Pancreas (tissue), 10 donors: ENCODE data around the gene SLC48A1. TPM values are rescaled to one million over a fixed set of nuclear protein-coding genes. Genes with fewer than 3 reads are reported as not detected.
A peak's percentile ranks its signal among the peaks of the same experiment; 100 is the strongest.

Source experiments
- ATAC-seq, 4 donors: fragments of 200-7000 bp; cut with Tn5 transposase; one replicate each; pipeline versions ENCODE4 v1.8.0 to v1.9.1; 2020; ENCODE audit warnings: mild to moderate bottlenecking in 4 of 4, moderate library complexity in 4 of 4
- DNase-seq, 6 donors: peaks; one replicate each; pipeline ENCODE4 v3.0.0-alpha.2; 2020
- FAIRE-seq: peaks from 2 replicates; lab custom pipeline; 2012; peaks lifted over from hg19 to GRCh38; lab: Jason Lieb, UNC
- H3K27ac ChIP-seq, 4 donors: fragments of 200-600 bp; sonication (generic); 1 replicate in 3 of 4; 2 replicates in 1 of 4; pipeline versions ENCODE4 v1.5.0 to v1.8.0; 2020
- H3K27me3 ChIP-seq, 4 donors: fragments of 200-600 bp; one replicate each; pipeline ENCODE4 v1.8.0; 2021
- H3K36me3 ChIP-seq, 3 donors: fragments of 200-600 bp; sonication (generic) in 1 of 3; one replicate each; pipeline versions ENCODE4 v1.5.0 to v1.8.0; 2020 to 2021
- H3K4me1 ChIP-seq, 3 donors: fragments of 200-600 bp; one replicate each; pipeline ENCODE4 v1.8.0; 2021
- H3K4me3 ChIP-seq, 4 donors: fragments of 200-600 bp; sonication (generic) in 2 of 4; one replicate each; pipeline versions ENCODE4 v1.5.0 to v1.8.0; 2020 to 2021
- H3K9me3 ChIP-seq, 4 donors: fragments of 200-600 bp; one replicate each; pipeline ENCODE4 v1.8.0; 2021
- WGBS, 2 donors: extraction: QIAGEN DNeasy Blood & Tissue Kit; methylation state at CpG; one replicate each; pipeline ENCODE4 v1.1.7; 2013; 5-methylcytosine and 5-hydroxymethylcytosine counted together
- intact Hi-C, 3 donors: fragments of 100-400 bp; cut with DNase I; formaldehyde crosslinking; loops; one replicate each; pipeline versions ENCODE4 v1.11.1 to v1.14.2; 2022
- polyA plus RNA-seq, 2 donors: library from polyadenylated mRNA; stranded (reverse); fragments of 200-250 nt; gene quantifications; one replicate each; pipeline ENCODE4 v1.2.3, GENCODE V29; 2013
- total RNA-seq, 6 donors: library from RNA; stranded (reverse); fragmentation: NEBNext Ultra II Directional in 4 of 6; extraction: Animal tissue kit (Norgen Biotek cat#: 25700) in 4 of 6; gene quantifications; one replicate each; pipeline versions ENCODE4 v1.2.1 to v1.2.4, GENCODE V29; 2021 to 2023
- TF ChIP-seq, protein P1 (sequence below), 4 donors: fragments of 200-600 bp; sonication (generic) in 3 of 4; IDR thresholded peaks; one replicate each; pipeline versions ENCODE4 v1.5.0 to v1.8.0; 2021; ENCODE audit warnings: antibody characterized with exemption in 4 of 4
- donor health status: healthy with polysubstance abuse.
- donor health status: DM: no; HTN: no; CAD: no; lungs with moderate emphysema.
- donor health status: DM: no; HTN: no; CAD: no.
- donor health status: control.
- donor health status: control.
- donor health status: Bipolar disorder and iron deficiency.
- donor health status: DM: yes; HTN: yes; CAD: no.
- donor health status: DM: no; HTN: no; CAD: no.
- donor health status: DM: no; HTN: no; CAD: no.
- donor health status: DM: yes; HTN: yes; CAD: no.

SLC48A1 gene
- total and polyA plus RNA-seq, 8 donors: 12.2 to 17.2 (median 13.8) TPM

DNA sequence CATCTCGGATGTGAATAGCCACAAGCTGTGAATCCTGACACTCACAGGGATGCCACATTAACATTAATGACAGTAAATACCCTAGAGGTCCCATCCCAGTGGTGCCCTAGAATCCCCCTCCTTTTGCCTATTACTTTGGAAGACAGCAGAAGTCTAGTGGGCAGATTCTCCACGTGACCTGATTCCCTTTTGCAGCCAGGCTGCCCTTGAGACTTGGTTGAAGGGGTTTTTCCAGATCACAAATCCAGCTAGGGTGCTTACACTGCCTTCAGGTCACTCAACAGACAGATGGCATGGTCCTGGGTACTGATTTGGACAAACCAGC, 38.0 kb downstream of the SLC48A1 start:
- intact Hi-C loops: no loop called here
- FAIRE-seq (no peak), ATAC-seq (no peak), DNase-seq (no peak)
- peak overlapping the region in 2 of 4 donors; percentile 86 for H3K27ac ChIP-seq
- no peaks in the 10 kb centered on the region for H3K9me3 ChIP-seq
- no peaks in the 10 kb centered on the region for H3K27me3 ChIP-seq
- H3K4me3 ChIP-seq: no peak overlapping the region
- 78 to 80% methylated on average over 2 of the region's 2 CpGs for WGBS, 2 donors
- peaks cover 0 to 30% (median 10%) of the 10 kb centered on the region in 3 donors for H3K4me1 ChIP-seq
- TF ChIP-seq, protein P1, sequence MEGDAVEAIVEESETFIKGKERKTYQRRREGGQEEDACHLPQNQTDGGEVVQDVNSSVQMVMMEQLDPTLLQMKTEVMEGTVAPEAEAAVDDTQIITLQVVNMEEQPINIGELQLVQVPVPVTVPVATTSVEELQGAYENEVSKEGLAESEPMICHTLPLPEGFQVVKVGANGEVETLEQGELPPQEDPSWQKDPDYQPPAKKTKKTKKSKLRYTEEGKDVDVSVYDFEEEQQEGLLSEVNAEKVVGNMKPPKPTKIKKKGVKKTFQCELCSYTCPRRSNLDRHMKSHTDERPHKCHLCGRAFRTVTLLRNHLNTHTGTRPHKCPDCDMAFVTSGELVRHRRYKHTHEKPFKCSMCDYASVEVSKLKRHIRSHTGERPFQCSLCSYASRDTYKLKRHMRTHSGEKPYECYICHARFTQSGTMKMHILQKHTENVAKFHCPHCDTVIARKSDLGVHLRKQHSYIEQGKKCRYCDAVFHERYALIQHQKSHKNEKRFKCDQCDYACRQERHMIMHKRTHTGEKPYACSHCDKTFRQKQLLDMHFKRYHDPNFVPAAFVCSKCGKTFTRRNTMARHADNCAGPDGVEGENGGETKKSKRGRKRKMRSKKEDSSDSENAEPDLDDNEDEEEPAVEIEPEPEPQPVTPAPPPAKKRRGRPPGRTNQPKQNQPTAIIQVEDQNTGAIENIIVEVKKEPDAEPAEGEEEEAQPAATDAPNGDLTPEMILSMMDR (IDR thresholded peaks at IDR 0.05): no peak
- H3K36me3 ChIP-seq: no peaks in the 10 kb centered on the region

DNA sequence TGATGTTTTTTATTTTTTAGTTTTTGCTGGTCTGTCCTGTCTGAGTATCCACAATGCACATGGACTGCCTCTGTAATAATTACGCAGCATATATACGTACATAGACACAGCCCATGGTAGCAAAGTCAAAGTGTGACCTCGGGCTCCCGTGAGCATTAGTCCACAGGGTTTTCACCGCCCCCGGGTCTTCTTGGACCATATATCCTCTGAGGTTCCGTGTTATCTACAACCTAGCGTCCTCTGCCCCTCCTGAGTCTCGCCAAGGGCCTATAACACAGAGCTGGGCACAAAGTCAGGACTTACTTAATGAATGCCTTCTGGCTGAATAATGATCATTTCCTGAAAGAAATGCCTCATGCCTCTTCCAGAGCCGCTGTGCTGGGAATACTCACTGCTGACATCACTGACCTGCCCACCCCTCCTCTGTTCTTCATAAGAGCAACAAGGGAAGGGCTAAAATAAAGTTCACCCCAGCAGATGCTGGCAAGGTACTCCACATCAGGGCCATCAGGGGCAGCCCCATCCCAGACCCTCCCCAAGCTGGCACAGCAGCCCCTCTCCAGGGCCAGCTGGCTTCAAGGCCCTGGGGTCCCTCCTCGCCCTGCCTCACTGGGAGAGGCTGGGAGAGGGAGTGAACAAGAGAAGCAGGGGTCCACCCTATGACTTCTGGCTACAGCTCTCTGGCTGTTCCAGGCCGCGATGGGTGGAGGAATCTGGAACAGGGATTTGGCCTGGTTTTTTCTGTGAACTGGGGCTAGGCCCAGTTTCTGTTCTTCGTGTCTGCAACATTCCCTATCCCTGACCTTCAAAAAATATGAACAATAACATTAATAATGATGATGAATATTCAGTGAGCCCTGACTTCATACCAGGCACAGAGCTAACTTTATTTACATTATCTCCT, 38.8 kb downstream of the SLC48A1 start:
- DNase-seq: peak in 1 of 6 donors; percentile 22
- TF ChIP-seq, protein P1 (IDR thresholded peaks at IDR 0.05): no peak
- Histone ChIP-seq H3K9me3 (no peaks in the 10 kb centered on the region), H3K4me1 (peaks cover 0 to 30% (median 10%) of the 10 kb centered on the region in 3 donors), H3K27ac (peak overlapping the region; percentile 67 to 86 (median 80)), H3K4me3 (peak overlapping the region in 1 of 4 donors; percentile 40), H3K36me3 (no peaks in the 10 kb centered on the region), H3K27me3 (no peaks in the 10 kb centered on the region)
- intact Hi-C loops: no loop called here
- no peak for FAIRE-seq
- ATAC-seq: peak in 2 of 4 donors; percentile 13 to 14
- WGBS, 2 donors: 70 to 73% methylated on average over 14 of the region's 14 CpGs

DNA sequence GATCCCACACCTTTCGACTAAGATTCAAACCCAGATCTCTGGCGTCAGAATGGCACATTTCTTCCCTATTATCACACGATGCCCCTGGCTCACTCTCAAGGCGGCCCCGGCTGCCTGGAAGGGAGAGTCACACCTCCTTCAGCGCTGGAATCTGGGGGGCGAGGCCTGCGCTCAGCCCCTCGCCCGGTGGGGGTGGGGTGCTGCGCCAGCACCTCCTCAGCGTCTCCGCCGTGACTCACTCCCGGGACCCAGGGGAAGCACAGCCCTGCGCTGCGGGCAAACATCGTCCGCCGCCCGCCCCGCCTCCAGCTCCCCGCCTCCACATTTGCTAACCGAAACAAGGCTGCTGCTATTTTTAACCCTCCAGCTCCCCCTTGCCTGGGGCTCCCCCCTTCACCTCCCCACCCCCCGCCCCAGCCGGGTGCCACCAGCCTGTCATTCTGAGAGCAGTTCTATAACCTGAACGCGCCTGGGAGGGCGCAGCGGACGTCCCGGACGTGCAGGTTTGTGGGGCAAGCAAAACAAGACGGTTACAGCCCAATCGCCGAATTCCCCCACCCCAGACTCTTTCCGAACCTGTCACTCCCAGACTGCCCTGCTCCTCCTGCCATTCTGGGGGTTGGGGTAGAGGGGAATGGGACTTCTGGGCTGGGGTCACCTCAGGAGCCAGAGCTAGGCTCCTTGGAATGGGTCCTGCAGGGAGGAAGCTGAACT, 39.9 kb downstream of the SLC48A1 start:
- intact Hi-C loops: no loop called here
- H3K9me3 ChIP-seq: no peaks in the 10 kb centered on the region
- ATAC-seq (peak; percentile 75 to 87 (median 84)), DNase-seq (peak; percentile 71 to 83 (median 75)), FAIRE-seq (no peak)
- H3K4me3 ChIP-seq: peak overlapping the region in 3 of 4 donors; percentile 2 to 40 (median 28)
- H3K27me3 ChIP-seq: no peaks in the 10 kb centered on the region
- no peaks in the 10 kb centered on the region for H3K36me3 ChIP-seq
- H3K27ac ChIP-seq: peak overlapping the region; percentile 67 to 86 (median 80)
- 11 to 17% methylated on average over 32 to 37 of the region's 37 CpGs for WGBS, 2 donors
- peaks cover 0 to 20% (median 10%) of the 10 kb centered on the region in 3 donors for H3K4me1 ChIP-seq
- TF ChIP-seq, protein P1 (IDR thresholded peaks at IDR 0.05): no peak

DNA sequence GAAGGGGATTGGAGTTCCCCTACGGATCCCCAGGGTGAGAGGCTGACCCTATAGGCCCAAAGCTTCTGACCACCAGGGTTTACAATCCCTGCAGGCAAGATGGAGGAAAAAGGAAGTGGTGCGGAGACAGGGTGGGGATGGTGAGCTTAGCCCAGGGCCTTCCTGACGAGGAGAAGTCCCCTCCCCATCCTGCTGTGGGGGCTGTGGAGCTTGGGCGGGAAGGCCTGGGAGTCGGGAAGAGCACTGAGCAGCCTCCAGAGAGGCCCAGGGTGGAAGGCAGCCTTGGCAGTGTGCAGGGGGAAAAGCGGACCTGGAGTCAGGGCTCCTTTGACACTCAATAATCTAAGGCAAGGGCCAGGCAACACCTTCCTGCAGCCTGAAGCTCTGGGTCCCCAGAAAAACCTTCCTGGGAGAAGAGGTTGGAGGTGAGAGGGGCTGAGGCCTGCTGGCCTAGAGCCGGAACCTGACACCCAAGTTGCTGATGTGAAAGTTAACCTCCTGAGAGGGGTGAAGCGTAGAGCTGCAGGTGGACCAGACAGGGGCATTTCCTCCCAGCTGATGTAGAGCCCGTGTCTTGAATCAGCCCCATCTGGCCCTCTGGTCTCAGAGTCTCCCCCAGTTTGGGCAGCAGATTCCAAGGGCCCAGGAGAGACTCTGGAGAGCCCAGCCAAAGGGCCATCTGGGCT, 40.6 kb downstream of the SLC48A1 start:
- Histone ChIP-seq H3K36me3 (no peaks in the 10 kb centered on the region), H3K27ac (peak overlapping the region; percentile 67 to 86 (median 80)), H3K4me3 (peak overlapping the region in 2 of 4 donors; percentile 28 to 40), H3K4me1 (peaks cover 0 to 19% (median 10%) of the 10 kb centered on the region in 3 donors), H3K9me3 (no peaks in the 10 kb centered on the region), H3K27me3 (no peaks in the 10 kb centered on the region)
- DNase-seq (no peak), FAIRE-seq (no peak), ATAC-seq (peak in 3 of 4 donors; percentile 1 to 22 (median 8))
- 74 to 78% methylated on average over 9 of the region's 9 CpGs for WGBS, 2 donors
- intact Hi-C loops: no loop called here
- TF ChIP-seq, protein P1 (IDR thresholded peaks at IDR 0.05): no peak
